ENCODE results near the gene TMEM217.

TMEM217 gene

DNA sequence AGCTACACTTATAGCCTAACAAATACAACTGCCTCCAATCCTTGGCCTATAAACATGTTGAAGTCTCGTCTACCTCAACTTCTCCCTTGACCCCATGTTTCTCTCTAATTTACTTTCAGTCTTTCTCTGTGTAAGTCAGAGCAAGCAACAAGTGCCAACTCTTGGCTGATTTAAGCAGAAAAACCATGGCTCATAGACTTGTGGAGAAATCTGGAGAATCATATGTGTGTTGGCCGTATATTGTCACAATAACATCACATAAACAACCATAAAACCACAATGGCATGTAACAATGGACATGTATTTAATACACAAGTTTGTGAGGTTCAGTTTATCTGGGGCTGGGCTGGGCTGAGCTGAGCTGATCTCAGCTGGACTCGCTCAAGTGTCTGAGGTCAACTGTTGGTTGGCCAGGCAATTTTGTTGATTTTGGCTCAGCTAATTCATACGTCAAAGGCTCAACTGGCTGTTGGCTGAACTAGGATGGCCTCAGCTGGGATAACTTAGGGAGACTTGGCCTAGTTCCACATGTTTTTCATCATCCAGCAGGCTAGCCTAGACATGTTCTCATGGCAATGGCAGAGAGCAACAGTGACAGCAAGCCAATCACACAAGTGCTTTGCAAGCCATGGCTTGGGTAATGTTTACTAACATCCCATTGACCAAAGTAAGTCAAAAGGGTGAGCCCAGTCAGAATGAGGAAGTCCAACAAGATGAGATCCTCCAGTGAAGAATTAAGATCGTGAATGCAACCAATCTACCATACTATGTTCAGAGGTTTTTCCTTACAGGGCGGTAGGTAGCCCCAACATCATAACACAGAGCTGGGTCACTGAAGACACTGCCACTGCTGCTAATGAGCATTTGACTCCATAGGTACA, 13.3 kb downstream of the TMEM217 start:
- no peak for DNase-seq (ENCODE audit: low read depth)

DNA sequence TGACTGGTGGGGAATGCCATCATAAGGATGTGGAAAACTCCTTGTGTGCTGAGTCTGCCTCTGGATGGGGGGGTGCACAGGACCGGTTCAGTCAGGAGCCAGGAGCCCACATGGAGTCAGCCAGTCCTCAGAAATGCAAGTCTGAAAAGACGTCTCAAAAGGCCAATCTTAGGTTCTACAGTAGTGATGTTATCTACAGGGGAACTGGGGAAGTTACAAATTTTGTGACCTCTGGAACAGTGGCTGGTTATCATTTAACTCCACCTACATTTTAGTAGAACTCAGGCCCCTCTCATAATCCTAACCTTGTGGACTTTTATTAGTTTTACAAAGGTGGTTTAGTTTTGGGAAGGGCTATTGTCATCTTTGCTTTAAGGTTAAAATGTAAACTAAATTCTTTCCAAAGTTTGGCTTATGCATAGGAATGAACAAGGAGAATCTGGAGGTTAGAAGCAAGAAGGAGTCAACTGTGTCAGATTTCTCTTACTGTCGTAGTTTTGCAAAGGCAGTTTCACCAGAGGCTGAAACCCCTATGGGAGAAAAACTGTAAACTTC, 14.1 kb downstream of the TMEM217 start:
- no peak for DNase-seq (ENCODE audit: low read depth)

DNA sequence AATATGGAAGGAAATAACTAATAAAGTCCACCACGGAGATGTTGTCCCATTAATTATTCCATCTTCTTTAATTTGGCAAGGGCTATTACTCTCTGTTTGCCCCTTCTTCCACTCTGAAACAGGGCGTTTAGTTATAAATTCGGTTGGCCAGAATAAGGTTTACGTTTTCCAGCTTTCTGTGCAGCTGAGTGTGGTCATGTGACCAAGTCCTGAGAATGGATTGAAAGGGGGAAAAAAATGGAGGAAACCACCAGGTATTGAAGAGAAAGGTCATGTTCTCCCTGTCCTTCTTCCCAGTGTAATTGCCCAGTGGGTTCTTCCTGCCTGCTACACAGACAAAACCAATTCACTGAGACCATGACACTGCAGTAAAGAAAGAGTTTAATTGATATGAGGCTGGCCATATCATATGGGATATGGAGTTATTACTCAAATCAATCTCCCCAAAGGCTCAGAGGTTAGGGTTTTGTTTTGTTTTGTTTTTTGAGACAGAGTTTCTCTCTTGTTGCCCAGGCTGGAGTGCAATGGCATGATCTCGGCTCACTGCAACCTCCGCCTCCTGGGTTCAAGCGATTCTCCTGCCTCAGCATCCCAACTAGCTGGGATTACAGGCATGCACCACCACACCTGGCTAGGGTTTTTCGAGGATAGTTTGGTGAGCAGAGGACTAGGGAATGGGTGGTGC, 14.7 kb downstream of the TMEM217 start:
- no peak for DNase-seq (ENCODE audit: low read depth)

DNA sequence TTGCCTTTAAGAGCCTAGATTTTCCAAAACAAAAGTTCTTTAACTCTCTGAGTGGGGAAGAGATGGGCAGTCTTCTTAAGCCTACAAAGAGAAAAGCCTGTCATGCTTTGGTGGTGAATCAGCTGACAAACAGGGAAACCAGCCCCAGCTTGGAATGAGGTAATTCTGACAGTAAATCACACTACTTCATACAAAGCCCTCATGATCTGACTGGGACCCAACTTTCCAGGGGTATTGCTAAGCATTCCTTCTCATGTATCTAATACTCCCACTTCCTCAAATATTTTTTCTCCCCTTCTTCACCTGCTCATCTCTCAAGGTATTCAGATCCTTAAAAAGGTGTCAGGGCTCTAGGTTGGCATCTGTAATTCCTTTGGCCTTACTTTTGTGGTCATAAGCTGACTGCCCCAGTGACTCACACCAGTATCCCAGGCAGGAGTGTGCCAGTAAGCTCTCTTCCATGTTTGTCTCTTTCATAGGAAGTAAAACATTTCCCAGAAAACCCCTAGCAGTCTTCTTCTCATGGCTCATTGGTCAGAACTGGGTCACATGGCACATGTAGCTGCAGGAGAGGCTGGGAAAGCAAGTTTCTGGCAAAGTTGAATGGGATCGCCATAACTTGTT, 15.4 kb downstream of the TMEM217 start:
- no peak for DNase-seq (ENCODE audit: low read depth)

DNA sequence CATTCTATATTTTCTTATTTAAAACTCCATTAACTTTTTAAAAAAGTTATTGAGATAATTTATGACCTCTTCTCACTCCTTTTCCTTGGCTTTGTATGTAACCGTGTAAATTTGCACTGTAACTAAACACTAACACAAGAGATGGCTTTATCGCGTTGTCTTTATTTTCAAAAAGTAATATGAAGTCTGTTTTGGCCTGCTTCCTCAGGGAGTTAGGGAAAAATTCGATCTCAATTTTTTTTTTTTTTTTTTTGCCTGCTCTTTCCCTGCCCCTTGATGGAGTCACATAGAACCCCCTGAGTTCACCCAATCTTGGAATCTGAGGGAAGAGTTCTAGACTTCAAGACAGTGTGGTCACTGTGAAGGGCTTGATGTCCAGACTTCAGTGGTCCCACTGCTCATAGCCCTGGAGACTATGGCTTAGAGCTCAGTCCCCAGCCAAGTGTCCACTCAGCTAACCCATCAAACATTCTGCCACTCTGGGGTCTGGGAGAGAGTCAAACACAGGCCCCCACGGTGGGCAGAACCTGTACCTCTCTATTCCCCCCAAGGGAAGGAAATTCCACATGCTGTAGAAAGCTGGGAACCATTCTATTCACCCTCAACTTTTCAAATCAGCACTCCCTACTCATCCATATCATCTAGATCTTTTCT, 16.0 kb downstream of the TMEM217 start:
- no peak for DNase-seq (ENCODE audit: low read depth)

DNA sequence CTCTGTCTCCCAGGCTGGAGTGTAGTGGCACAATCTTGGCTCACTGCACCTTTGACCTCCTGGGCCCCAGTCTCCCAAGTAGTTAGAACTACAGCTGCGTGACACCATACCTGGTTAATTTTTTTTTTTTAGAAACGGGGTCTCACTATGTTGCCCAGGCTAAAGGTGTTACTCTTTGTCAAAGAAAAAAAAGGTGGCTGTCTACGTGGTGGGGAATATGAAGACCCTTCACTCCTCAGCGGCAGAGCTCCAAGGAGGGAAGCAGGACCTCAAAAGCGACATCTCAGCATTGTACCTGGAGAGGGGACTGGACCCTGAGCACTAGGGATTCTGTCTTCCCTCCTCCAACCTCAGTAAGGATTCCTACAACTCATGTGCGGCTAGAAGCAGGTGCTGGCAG, 16.8 kb downstream of the TMEM217 start:
- no peak for DNase-seq (ENCODE audit: low read depth)

GRCh38 chr6:37239950-37240713, 17.8 kb downstream of the TMEM217 start:
- DNase-seq (ENCODE audit: low read depth), result peak; percentile 75

GRCh38 chr6:37239526-37239925, 18.4 kb downstream of the TMEM217 start:
- DNase-seq (ENCODE audit: low read depth), result no peak

DNA sequence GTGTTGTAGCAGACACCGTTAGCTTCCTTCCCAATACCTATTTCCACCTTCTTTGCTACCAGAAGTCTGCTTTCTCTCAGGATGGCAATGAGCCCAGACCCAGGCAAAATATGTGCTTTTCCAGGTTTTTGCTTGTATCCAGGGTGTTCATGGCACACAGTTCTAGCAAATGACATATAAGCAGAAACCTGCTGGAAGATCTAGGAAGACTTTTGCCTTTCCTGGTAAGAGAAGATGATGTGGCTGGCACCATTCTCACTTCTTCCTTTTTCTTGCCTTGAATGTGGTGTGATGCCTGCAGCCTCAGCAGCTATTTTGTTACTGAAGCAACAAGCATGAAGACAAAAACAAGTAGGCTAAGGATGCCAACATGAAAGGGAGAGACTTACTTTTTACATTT, 19.6 kb downstream of the TMEM217 start:
- no peak for DNase-seq (ENCODE audit: low read depth)

GRCh38 chr6:37237789-37238188, 20.2 kb downstream of the TMEM217 start:
- no peak for DNase-seq (ENCODE audit: low read depth)

- DNase-seq (ENCODE audit: low read depth), result no peak
Measured at GRCh38 chr6:37236921-37237320, 21.0 kb downstream of the TMEM217 start.

- DNase-seq (ENCODE audit: low read depth), result no peak
Measured at GRCh38 chr6:37233541-37233940, 24.4 kb downstream of the TMEM217 start.

DNA sequence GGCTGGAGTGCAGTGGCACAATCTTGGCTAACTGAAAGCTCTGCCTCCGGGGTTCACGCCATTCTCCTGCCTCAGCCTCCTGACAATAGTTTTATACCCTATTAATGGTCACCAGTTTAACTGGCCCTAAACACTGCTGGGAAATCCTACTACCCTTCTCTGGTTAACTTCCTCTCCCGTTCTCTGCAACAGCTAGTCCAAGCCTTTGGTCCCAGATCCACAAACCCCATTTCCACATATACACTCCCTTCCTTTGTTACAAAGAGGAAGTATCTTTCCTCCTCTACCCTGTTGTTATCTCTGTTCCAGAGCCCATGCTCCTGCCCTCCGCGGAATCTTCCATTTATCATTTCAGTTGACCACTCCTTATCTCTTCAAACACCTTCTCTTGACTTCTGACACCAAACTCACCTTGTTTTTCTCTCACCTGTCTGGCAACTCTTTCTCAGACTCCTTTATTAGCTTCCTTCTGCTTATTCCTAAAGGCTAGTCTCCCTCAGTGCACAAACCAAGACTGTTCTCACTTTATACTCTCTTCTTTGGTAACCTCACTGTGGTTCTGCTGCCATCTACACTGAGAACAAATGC, 25.4 kb downstream of the TMEM217 start:
- DNase-seq (ENCODE audit: low read depth), result no peak

DNA sequence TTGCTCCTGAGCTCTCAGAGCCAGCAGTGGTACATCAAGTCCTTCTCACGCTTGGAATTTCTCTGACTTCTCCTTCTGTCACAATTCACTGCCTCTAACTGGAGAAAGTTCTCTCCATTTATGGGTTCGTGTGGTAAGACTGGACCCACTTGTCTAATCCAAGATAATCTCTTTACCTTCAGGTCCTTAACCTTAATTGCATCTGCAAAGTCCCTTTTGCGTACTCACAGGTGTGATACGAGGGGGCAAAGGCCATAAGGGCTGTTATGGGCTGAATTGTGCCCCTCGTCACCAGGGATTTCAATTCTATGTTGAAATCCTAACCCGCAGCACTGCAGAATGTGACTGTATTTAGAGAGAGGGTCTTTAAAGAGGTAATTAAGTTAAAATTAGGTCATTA, 27.8 kb downstream of the TMEM217 start:
- no peak for DNase-seq (ENCODE audit: low read depth)

DNA sequence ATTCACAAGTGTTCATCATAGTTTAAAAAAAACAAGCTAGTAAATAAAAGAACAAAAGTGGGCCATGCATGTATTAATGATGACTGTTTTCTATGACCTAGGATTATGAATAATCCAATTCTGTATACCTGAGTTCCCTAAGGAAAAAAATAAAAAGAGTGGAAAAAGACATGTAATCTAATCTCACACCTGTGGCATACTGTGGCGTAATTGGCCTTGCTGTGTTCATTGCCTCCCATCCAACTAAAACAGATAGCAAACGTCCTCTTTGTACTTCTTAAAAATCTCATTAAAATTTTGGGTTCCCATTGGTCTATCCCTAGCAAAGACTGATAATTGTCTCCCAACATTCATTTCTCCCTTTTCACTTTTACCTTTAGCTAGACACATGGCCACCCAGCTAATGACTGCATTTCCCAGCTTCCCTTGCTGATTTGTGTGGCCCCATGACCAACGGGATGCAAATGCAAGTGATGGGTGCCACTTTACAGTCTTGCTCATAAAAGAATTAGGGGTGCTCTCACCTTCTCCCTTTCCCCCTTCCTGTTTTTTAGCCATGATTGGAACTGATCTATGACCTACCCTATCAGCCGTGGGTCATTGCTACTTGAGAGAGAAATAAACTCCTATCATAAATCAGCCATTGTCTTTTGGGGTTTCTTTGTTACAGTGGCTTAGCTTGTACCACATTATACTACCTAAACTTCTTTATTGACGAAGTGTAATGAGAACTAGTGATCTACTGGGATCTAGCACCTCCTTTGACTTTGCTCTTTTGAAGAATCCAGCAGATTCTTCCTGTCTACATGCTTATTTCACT, 32.4 kb downstream of the TMEM217 start:
- no peak for DNase-seq (ENCODE audit: low read depth)

DNA sequence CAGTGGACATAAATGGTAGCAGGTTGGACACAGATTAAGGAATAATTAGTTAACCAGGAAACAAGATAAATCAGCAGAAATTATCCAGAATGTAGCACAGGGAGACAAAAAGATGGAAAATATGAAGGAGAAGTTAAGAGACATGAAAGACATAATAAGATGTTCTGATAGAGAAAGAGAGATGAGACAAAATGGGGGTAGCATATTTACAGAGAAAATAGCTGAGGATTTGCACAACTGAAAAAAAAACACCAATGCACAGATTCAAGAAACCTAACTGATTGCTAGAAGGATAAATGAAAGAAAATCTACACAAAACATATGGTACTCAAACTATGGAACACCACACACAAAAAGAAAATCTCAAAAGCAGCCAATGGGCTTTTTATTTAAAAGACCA, 35.0 kb downstream of the TMEM217 start:
- no peak for DNase-seq (ENCODE audit: low read depth)

- DNase-seq (ENCODE audit: low read depth), result peak; percentile 72
Measured at GRCh38 chr6:37222125-37222967, 35.6 kb downstream of the TMEM217 start.

- DNase-seq (ENCODE audit: low read depth), result no peak
Measured at GRCh38 chr6:37221585-37222124, 36.3 kb downstream of the TMEM217 start.

GRCh38 chr6:37218511-37218910, 39.4 kb downstream of the TMEM217 start:
- no peak for DNase-seq (ENCODE audit: low read depth)
